CD4-positive, alpha-beta memory T cell (primary cell): ENCODE data around the gene ZNRF4. TPM values are rescaled to one million over a fixed set of nuclear protein-coding genes. Genes with fewer than 3 reads are reported as not detected.

Source experiments
- CTCF ChIA-PET: fragments of 350-600 bp; sonication (Branson Sonifier 250); formaldehyde crosslinking; loops from one replicate; lab custom pipeline; 2021; ENCODE audit warnings: inconsistent platforms; ENCODE audit not compliant: partially characterized antibody; lab: Charles Lee
- POLR2A ChIA-PET: fragments of 350-600 bp; sonication (Branson Sonifier 250); formaldehyde crosslinking; loops from one replicate; lab custom pipeline; 2021; ENCODE audit not compliant: partially characterized antibody; lab: Charles Lee
- DNase-seq, 5 donors: peaks; one replicate each; pipeline versions ENCODE4 v3.0.0 to v3.0.0-alpha.2; 2020 to 2022; ENCODE audit warnings: mixed read lengths in 1 of 5
- H3K27ac ChIP-seq: one replicate; pipeline ENCODE4 v1.7.0; 2013; ENCODE audit warnings: low read depth, low read length
- H3K27me3 ChIP-seq: 2 replicates; pipeline ENCODE4 v1.7.0; 2013; ENCODE audit warnings: mild to moderate bottlenecking, low read length, moderate library complexity; ENCODE audit not compliant: insufficient read depth
- H3K36me3 ChIP-seq: 2 replicates; pipeline ENCODE4 v1.7.0; 2013; ENCODE audit warnings: mild to moderate bottlenecking, low read length, moderate library complexity; ENCODE audit not compliant: insufficient read depth
- H3K4me1 ChIP-seq: 2 replicates; pipeline ENCODE4 v1.7.0; 2013; ENCODE audit warnings: mild to moderate bottlenecking, low read length, moderate library complexity; ENCODE audit not compliant: insufficient read depth
- H3K4me3 ChIP-seq, 2 donors: one replicate each; pipeline ENCODE4 v1.7.0; 2013; ENCODE audit warnings: low read length in 2 of 2, mild to moderate bottlenecking in 1 of 2
- H3K9me3 ChIP-seq, 2 donors: one replicate each; pipeline ENCODE4 v1.7.0; 2013; ENCODE audit warnings: low read length in 2 of 2, control low read depth in 1 of 2; ENCODE audit not compliant: control insufficient read depth in 1 of 2
- H3K27ac Mint-ChIP-seq, 7 donors: one replicate each; pipeline ENCODE4 v1.8.0; 2020 to 2021; ENCODE audit warnings: mixed read lengths in 7 of 7, mild to moderate bottlenecking in 6 of 7, inconsistent platforms in 3 of 7, moderate library complexity in 3 of 7
- H3K27me3 Mint-ChIP-seq, 2 donors: one replicate each; pipeline ENCODE4 v1.8.0; 2020 to 2021; ENCODE audit warnings: mixed read lengths in 2 of 2
- H3K36me3 Mint-ChIP-seq, 2 donors: one replicate each; pipeline ENCODE4 v1.8.0; 2020 to 2021; ENCODE audit warnings: mixed read lengths in 2 of 2, inconsistent platforms in 1 of 2, mild to moderate bottlenecking in 1 of 2
- H3K4me1 Mint-ChIP-seq, 4 donors: one replicate each; pipeline ENCODE4 v1.8.0; 2020 to 2021; ENCODE audit warnings: mixed read lengths in 4 of 4, mild to moderate bottlenecking in 1 of 4
- H3K4me3 Mint-ChIP-seq, 8 donors: one replicate each; pipeline ENCODE4 v1.8.0; 2020 to 2021; ENCODE audit warnings: mixed read lengths in 8 of 8, mild to moderate bottlenecking in 7 of 8, moderate library complexity in 6 of 8, inconsistent platforms in 3 of 8
- H3K9me3 Mint-ChIP-seq, 8 donors: one replicate each; pipeline ENCODE4 v1.8.0; 2020 to 2021; ENCODE audit warnings: mixed read lengths in 8 of 8, mild to moderate bottlenecking in 5 of 8, inconsistent platforms in 3 of 8, moderate library complexity in 1 of 8
- intact Hi-C: fragments of 100-400 bp; cut with micrococcal nuclease; formaldehyde crosslinking; loops from one replicate; pipeline ENCODE4 v1.15.1; 2023
- polyA plus RNA-seq, 2 donors: library from polyadenylated mRNA; unstranded; fragments of 300-500 nt; fragmentation: Illumina TruSeq; gene quantifications; one replicate each; pipeline ENCODE4 v1.2.3, GENCODE V29; 2021
- total RNA-seq, 2 experiments: library from RNA; stranded (reverse); gene quantifications; one replicate each; pipeline ENCODE4 v1.2.3, GENCODE V29; 2021

ZNRF4 gene
- total and polyA plus RNA-seq, 4 experiments from 2014 or later, result not detected

GRCh38 chr19:5504114-5504513 is 48.9 kb downstream of the ZNRF4 start:
- no peaks in the 10 kb centered on the region for H3K4me1 Mint-ChIP-seq
- intact Hi-C loops, result no loop called here
- peaks cover 0 to 5% of the 10 kb centered on the region in 2 donors for H3K9me3 ChIP-seq

More at GRCh38 chr19:5504114-5504513, 48.9 kb downstream of the ZNRF4 start:
- Mint-ChIP-seq H3K27me3 (peaks cover 6 to 7% of the 10 kb centered on the region in 2 donors), H3K27ac (no peak overlapping the region), H3K4me3 (no peak overlapping the region), H3K9me3 (peaks cover 10 to 49% (median 33%) of the 10 kb centered on the region in 8 donors), H3K36me3 (peaks cover 3 to 8% of the 10 kb centered on the region in 2 donors)
- no peaks in the 10 kb centered on the region for H3K36me3 ChIP-seq
- no peak for DNase-seq
- no peak overlapping the region for H3K27ac ChIP-seq
- POLR2A ChIA-PET, result no interaction called here
- CTCF ChIA-PET, result no interaction called here
- H3K4me3 ChIP-seq, result no peak overlapping the region
- no peaks in the 10 kb centered on the region for H3K27me3 ChIP-seq
- no peaks in the 10 kb centered on the region for H3K4me1 ChIP-seq

Other genes starting within 250 kb of the ZNRF4 start
- under 1 TPM; 0.20 to 0.30 TPM for gene PTPRS, start 114.6 kb upstream of the ZNRF4 start, total RNA-seq
- gene PTPRS, start 114.6 kb upstream of the ZNRF4 start, polyA plus RNA-seq, result under 1 TPM in 1 of 2 donors, not detected in 1; 0.26 TPM
- 1 to 10 TPM; 1.4 TPM for gene TINCR, start 112.5 kb downstream of the ZNRF4 start, total RNA-seq
- under 1 TPM in 1 of 2 donors, not detected in 1; 0.20 TPM for gene TINCR, start 112.5 kb downstream of the ZNRF4 start, polyA plus RNA-seq
- gene SAFB2, start 167.4 kb downstream of the ZNRF4 start, total RNA-seq, result 100 to 1,000 TPM; 257 to 263 TPM
- gene SAFB2, start 167.4 kb downstream of the ZNRF4 start, polyA plus RNA-seq, result 10 to 100 TPM; 16.6 to 65.4 TPM
- gene SAFB, start 167.7 kb downstream of the ZNRF4 start, total RNA-seq, result 100 to 1,000 TPM; 202 to 211 TPM
- 100 to 1,000 TPM in 1 of 2 donors, 10 to 100 TPM in 1; 14.6 to 117 TPM for gene SAFB, start 167.7 kb downstream of the ZNRF4 start, polyA plus RNA-seq
- gene MICOS13, start 225.1 kb downstream of the ZNRF4 start, total RNA-seq, result 10 to 100 TPM; 40.5 to 41.1 TPM
- gene MICOS13, start 225.1 kb downstream of the ZNRF4 start, polyA plus RNA-seq, result 100 to 1,000 TPM; 114 TPM
- gene HSD11B1L, start 225.6 kb downstream of the ZNRF4 start, total RNA-seq, result 1 to 10 TPM; 3.5 to 4.8 TPM
- 1 to 10 TPM; 2.9 to 4.3 TPM for gene HSD11B1L, start 225.6 kb downstream of the ZNRF4 start, polyA plus RNA-seq
- 1,000 to 10,000 TPM; 1,675 to 1,762 TPM for gene RPL36, start 234.9 kb downstream of the ZNRF4 start, total RNA-seq
- 1,000 to 10,000 TPM; 1,862 to 2,485 TPM for gene RPL36, start 234.9 kb downstream of the ZNRF4 start, polyA plus RNA-seq